ENCODE results near the gene CES5A.

DNA sequence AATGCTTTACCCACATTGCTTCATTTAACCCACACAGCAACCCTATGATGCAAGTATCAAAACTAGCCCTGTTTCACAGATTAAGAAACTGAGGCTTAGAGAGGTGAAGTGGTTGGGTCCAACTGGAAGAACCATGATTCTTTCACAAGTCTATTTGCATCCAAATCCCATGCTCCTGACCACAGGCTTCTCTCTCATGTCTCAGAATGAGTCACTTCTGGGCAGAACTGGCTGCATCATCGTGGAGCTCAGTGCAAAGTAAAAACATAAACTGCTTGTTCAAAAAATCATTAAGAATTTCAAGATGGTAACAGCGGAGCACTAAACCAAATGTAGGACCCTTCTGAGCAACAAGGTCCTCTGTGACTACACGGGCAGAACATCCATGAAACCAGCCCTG is 22.1 kb downstream of the CES5A start:
- TF ChIP-seq, protein P1, sequence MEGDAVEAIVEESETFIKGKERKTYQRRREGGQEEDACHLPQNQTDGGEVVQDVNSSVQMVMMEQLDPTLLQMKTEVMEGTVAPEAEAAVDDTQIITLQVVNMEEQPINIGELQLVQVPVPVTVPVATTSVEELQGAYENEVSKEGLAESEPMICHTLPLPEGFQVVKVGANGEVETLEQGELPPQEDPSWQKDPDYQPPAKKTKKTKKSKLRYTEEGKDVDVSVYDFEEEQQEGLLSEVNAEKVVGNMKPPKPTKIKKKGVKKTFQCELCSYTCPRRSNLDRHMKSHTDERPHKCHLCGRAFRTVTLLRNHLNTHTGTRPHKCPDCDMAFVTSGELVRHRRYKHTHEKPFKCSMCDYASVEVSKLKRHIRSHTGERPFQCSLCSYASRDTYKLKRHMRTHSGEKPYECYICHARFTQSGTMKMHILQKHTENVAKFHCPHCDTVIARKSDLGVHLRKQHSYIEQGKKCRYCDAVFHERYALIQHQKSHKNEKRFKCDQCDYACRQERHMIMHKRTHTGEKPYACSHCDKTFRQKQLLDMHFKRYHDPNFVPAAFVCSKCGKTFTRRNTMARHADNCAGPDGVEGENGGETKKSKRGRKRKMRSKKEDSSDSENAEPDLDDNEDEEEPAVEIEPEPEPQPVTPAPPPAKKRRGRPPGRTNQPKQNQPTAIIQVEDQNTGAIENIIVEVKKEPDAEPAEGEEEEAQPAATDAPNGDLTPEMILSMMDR (IDR thresholded peaks at IDR 0.05; ENCODE audit: low read depth, low read length), result no peak
- no peak for TF ChIP-seq EZH2phosphoT487 (IDR thresholded peaks at IDR 0.05; ENCODE audit: low read depth)
